CD4-positive, alpha-beta T cell treated with Interleukin-4 for 1 hour (primary cell): ENCODE data around the gene CENPX.

Experiments
- DNase-seq, 2 donors: peaks; one replicate each; pipeline ENCODE4 v3.0.0-alpha.2; 2020 to 2022

Gene CENPX

GRCh38 chr17:82022310-82022980 is at the start of gene CENPX:
TSS of gene CENPX (minus strand) at chr17:82022878. CDS start at chr17:82022861, 17 bp downstream.
- no peak for DNase-seq

- DNase-seq = no peak
Observed at GRCh38 chr17:82070611-82071010, 47.9 kb upstream of the CENPX start.

GRCh38 chr17:82065638-82066303 is 43.1 kb upstream of the CENPX start, which contains the start of gene DUS1L:
TSS of gene DUS1L (minus strand) at chr17:82065804. CDS start at chr17:82065059, 745 bp downstream.
- DNase-seq = peak; percentile 64 to 75

GRCh38 chr17:82065193-82065637 is 42.5 kb upstream of the CENPX start:
- no peak for DNase-seq

GRCh38 chr17:82064433-82065192 is 41.9 kb upstream of the CENPX start:
- DNase-seq = no peak

GRCh38 chr17:82063424-82064415 is 41.0 kb upstream of the CENPX start:
- no peak for DNase-seq

- no peak for DNase-seq
Observed at GRCh38 chr17:82062984-82063368, 40.3 kb upstream of the CENPX start.

GRCh38 chr17:82062076-82062983 is 39.7 kb upstream of the CENPX start:
- DNase-seq = no peak

GRCh38 chr17:82061047-82061925 is 38.6 kb upstream of the CENPX start:
- no peak for DNase-seq

- no peak for DNase-seq
Observed at GRCh38 chr17:82060614-82061013, 37.9 kb upstream of the CENPX start.

- no peak for DNase-seq
Observed at GRCh38 chr17:82060001-82060380, 37.3 kb upstream of the CENPX start.

- DNase-seq = no peak
Observed at GRCh38 chr17:82059272-82060000, 36.8 kb upstream of the CENPX start.

GRCh38 chr17:82058855-82059249 is 36.2 kb upstream of the CENPX start:
- no peak for DNase-seq

GRCh38 chr17:82058230-82058854 is 35.7 kb upstream of the CENPX start:
- no peak for DNase-seq

- no peak for DNase-seq
Observed at GRCh38 chr17:82056729-82057621, 34.3 kb upstream of the CENPX start.

- no peak for DNase-seq
Observed at GRCh38 chr17:82055965-82056728, 33.5 kb upstream of the CENPX start.
